Measurements from ENCODE around the gene CCDC3. TPM values are rescaled to one million over a fixed set of nuclear protein-coding genes. Genes with fewer than 3 reads are reported as not detected.

CCDC3 gene
- total and polyA plus RNA-seq, 2 of the 4 experiments (the other 2 are of a cell fraction), result 0.29 to 0.36 TPM

DNA sequence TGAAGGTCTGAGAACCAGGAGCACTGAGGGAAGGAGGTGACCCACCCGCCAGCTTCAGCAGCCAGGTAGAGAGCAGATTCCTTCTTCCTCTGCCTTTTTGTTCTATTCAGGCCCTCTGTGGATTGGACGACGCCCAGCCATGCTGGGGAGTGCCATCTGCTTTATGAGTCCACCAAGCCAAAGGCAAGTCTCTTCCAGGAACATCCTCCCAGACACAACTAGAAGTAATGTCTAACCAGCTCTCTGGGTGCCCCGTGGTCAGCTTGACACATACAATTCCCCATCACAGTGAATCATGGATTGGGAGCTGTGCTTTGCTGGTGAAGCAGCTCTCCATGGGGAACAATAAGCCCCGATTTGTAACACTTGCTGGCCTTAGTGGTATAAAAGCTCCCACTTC, 125.2 kb downstream of the CCDC3 start:
- H2AK9ac ChIP-seq (replicated peaks; ENCODE audit: low read depth, low read length, poor library complexity), result no peak overlapping the region
- no peak overlapping the region for H3K4me2 ChIP-seq (ENCODE audit: low read depth, low read length)
- no peak overlapping the region for H2BK20ac ChIP-seq (ENCODE audit: low read depth, low read length)
- intact Hi-C loops (cut with micrococcal nuclease) (no loop called here), in situ Hi-C loops (cut with MboI; ENCODE audit: low sequenced_read_pairs) (no loop called here), dilution Hi-C loops (cut with HindIII; ENCODE audit: low sequenced_read_pairs, unreplicated experiment) (no loop called here)
- H2BK120ac ChIP-seq (ENCODE audit: low read depth, low read length), result no peak overlapping the region
- no peak overlapping the region for H3K18ac ChIP-seq (ENCODE audit: low read depth, low read length)
- no peak overlapping the region for H3K4me3 ChIP-seq (ENCODE audit: insufficient read depth, low read depth, low read length)
- peaks cover 2% of the 10 kb centered on the region; the same call in 1 of the 2 replicates for H3K4me1 ChIP-seq (ENCODE audit: control insufficient read depth, insufficient read depth, low read length)
- no peak overlapping the region for H4K5ac ChIP-seq (ENCODE audit: low read depth, low read length)
- no peak overlapping the region for H2BK15ac ChIP-seq (ENCODE audit: low read depth, low read length)
- no peak overlapping the region for H4K8ac ChIP-seq (ENCODE audit: low read depth in 2 of 2, low read length in 2 of 2)
- POLR2A ChIA-PET (ENCODE audit: unreplicated experiment), result no interaction called here
- H4K20me1 ChIP-seq (ENCODE audit: insufficient read depth, low read length), result no peaks in the 10 kb centered on the region
- H3K79me1 ChIP-seq (ENCODE audit: low read depth in 1 of 2, low read length in 2 of 2), result no peaks in the 10 kb centered on the region
- no peak for DNase-seq
- no peak overlapping the region for H3K23ac ChIP-seq (ENCODE audit: low read depth, low read length)
- H2BK5ac ChIP-seq (ENCODE audit: low read depth, low read length, poor library complexity, severe bottlenecking), result no peak overlapping the region
- TF ChIP-seq MAZ (IDR thresholded peaks at IDR 0.05; ENCODE audit: borderline replicate concordance, low read depth, low read length), result no peak
- TF ChIP-seq CEBPB (IDR thresholded peaks at IDR 0.05; ENCODE audit: low read depth, low read length), result no peak
- no peak for TF ChIP-seq SMC3 (IDR thresholded peaks at IDR 0.05; ENCODE audit: low read depth, low read length)
- TF ChIP-seq BHLHE40 (IDR thresholded peaks at IDR 0.05; ENCODE audit: low read depth, low read length), result no peak
- TF ChIP-seq FOS (IDR thresholded peaks at IDR 0.05; ENCODE audit: low read depth, low read length), result no peak
- no peak for TF ChIP-seq NFE2L2 (IDR thresholded peaks at IDR 0.05; ENCODE audit: low read depth, low read length)
- TF ChIP-seq RCOR1 (IDR thresholded peaks at IDR 0.05; ENCODE audit: insufficient replicate concordance, low read length), result no peak
- TF ChIP-seq MXI1 (IDR thresholded peaks at IDR 0.05; ENCODE audit: borderline replicate concordance, low read depth, low read length), result no peak
- no peak for TF ChIP-seq RFX5 (IDR thresholded peaks at IDR 0.05; ENCODE audit: low read depth, low read length)
- no peak for TF ChIP-seq RAD21 (IDR thresholded peaks at IDR 0.05; ENCODE audit: low read length)
- no peak for TF ChIP-seq CTCF (conservative IDR thresholded peaks at IDR 0.05; ENCODE audit: low read depth, low read length)
- TF ChIP-seq ELK1 (IDR thresholded peaks at IDR 0.05; ENCODE audit: borderline replicate concordance, low read depth, low read length), result no peak
- no peak for TF ChIP-seq POLR2A (IDR thresholded peaks at IDR 0.05; ENCODE audit: low read depth, low read length)
- no peak overlapping the region for H3K14ac ChIP-seq (replicated peaks; ENCODE audit: low read depth, low read length)
- H3K27me3 ChIP-seq (ENCODE audit: control insufficient read depth, insufficient read depth, low read length), result peaks cover 31% of the 10 kb centered on the region
- H2AFZ ChIP-seq (replicated peaks; ENCODE audit: low read length, poor library complexity), result no peak overlapping the region
- H3K9me1 ChIP-seq (ENCODE audit: insufficient read depth, low read length), result no peaks in the 10 kb centered on the region
- H3K27ac ChIP-seq (ENCODE audit: insufficient read depth, low read length), result no peak overlapping the region
- WGBS, 2 experiments (ENCODE audit: extremely low coverage in 2 of 2, insufficient read length in 1 of 2), result 60% methylated on average over 1 of the region's 5 CpGs; no CpG with 5 or more reads in 1 of the 2 experiments
- H2AK5ac ChIP-seq (ENCODE audit: low read depth, low read length), result no peak overlapping the region
- H3K9ac ChIP-seq (ENCODE audit: low read depth, low read length), result no peak overlapping the region
- no peak overlapping the region for H3K4ac ChIP-seq (ENCODE audit: low read depth, low read length)
- no peaks in the 10 kb centered on the region for H3K36me3 ChIP-seq (ENCODE audit: control insufficient read depth, insufficient read depth, low read length)
- H3K9me3 ChIP-seq (ENCODE audit: control insufficient read depth, insufficient read depth, low read length), result peaks cover 2% of the 10 kb centered on the region; the same call in 1 of the 2 replicates
- no TSS peak for BruUV-seq (replicated peaks)
- H3K56ac ChIP-seq (ENCODE audit: extremely low read depth, insufficient read depth, low read length), result no peak overlapping the region
- no peak overlapping the region for H4K91ac ChIP-seq (ENCODE audit: insufficient read depth, low read depth, low read length)
- ATAC-seq (ENCODE audit: low read depth), result no peak
- CTCF ChIA-PET, result no interaction called here
